ENCODE results near the gene SGF29.
"Not testable (repeated sequence)": the region's sequence is repeated elsewhere in the genome, so short reads cannot be mapped to it uniquely, and the experiment has no call there.

Gene SGF29

DNA sequence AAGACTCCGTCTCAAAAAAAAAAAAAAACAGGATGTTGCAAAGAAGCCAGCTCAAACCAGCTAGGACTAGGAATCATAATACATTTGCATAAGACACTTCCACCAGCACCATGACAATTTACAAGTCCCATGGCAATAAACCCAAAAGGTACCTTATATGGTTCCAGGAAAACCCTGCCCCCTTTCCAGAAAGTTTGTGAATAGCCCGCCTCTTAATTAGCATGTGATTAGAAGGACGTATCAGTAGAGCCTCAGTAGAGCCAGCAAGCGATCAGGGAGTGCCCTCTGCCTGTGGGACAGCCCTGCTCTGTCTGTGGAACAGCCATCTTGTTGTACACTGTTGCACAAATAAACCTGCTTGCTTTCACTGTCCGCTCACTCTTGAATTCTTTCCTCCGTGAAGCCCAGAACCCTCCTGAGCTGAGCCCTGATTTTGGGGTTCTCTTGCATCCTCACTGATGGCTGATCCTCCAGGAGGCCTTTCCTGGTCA is 29.0 kb upstream of the SGF29 start:
- Histone ChIP-seq H3K9me3 (ENCODE audit: control insufficient read depth, insufficient read depth, low read length) (no peaks in the 10 kb centered on the region), H3K27me3 (ENCODE audit: control insufficient read depth, insufficient read depth, low read length) (no peaks in the 10 kb centered on the region), H3K4me3 (ENCODE audit: low read depth, low read length) (no peak overlapping the region), H3K36me3 (ENCODE audit: control insufficient read depth, insufficient read depth, low read length) (no peaks in the 10 kb centered on the region), H3K9ac (ENCODE audit: low read depth, low read length) (no peak overlapping the region), H3K4me1 (ENCODE audit: control insufficient read depth, insufficient read depth, low read length) (no peaks in the 10 kb centered on the region)

DNA sequence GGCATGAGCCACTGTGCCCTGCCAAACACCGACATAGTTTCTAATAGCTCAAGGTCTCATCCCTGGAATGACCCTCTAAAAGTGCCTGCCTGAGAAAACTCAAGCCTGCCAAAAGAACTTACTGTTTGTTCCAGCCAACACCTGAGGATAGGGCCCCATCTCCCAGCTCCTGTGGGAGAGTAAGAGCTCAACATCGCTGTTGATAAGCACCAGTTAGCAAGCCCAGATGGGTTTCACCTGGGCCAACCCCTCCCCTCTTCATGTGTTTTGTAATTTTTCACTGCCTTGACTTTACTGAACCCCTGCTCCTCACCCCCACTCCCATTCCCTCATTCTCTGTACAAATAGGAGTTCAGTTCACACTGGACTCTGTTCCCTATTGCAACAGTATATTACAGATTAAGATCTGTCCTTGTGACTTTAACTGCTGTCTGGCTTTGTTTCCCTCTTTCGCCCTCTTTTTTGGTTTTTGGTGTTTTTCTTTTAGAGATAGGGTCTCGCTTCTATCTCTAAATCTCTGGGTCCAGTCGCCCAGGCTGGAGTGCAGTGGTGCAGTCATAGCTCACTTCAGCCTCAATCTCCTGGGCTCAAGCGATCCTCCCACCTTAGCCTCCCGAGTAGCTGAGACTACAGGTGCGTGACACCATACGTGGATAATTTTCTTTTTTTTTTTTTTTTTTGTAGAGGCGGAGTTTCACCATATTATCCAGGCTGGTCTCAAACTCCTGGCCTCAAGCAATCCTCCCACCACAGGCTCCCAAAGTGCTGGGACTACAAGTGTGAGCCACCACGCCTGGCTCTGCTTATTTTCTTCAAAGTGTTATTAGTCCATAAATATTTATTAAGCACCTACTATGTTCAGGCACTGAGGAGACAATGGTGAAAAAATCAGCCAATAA is 27.3 kb upstream of the SGF29 start:
- no peak overlapping the region for H3K4me3 ChIP-seq (ENCODE audit: low read depth, low read length)
- H3K36me3 ChIP-seq (ENCODE audit: control insufficient read depth, insufficient read depth, low read length), result no peaks in the 10 kb centered on the region
- H3K4me1 ChIP-seq (ENCODE audit: control insufficient read depth, insufficient read depth, low read length), result no peaks in the 10 kb centered on the region
- H3K27me3 ChIP-seq (ENCODE audit: control insufficient read depth, insufficient read depth, low read length), result no peaks in the 10 kb centered on the region
- H3K9ac ChIP-seq (ENCODE audit: low read depth, low read length), result no peak overlapping the region
- H3K9me3 ChIP-seq (ENCODE audit: control insufficient read depth, insufficient read depth, low read length), result no peaks in the 10 kb centered on the region

DNA sequence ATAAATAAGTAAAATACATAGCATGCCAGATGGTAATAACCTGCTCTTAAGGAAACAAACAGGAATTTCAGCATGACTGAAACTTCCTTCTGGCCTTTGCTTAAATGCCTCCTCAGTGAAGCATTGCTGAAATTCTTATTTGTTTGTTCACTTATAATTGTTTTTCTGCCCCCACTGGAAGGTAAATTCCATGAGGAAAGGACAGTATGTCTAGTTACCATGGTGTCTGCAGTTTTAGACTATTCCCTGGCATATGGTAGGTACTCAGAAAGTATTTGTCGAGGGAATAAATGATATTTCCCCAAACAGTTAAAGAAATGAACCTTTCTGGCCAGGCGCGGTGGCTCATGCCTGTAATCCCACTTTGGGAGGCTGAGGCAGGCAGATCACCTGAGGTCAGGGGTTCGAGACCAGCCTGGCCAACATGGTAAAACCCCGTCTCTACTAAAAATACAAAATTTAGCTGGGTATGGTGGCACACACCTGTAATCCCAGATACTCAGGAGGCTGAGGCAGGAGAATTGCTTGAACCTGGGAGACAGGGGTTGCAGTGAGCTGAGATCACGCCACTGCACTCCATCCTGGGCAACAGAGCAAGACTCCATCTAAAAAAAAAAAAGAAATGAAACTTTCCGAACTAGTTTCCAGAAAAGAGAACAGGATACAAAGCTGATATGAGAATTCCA is 26.5 kb upstream of the SGF29 start:
- not testable (repeated sequence) for H3K4me3 ChIP-seq (ENCODE audit: low read depth, low read length); H3K27me3 ChIP-seq (ENCODE audit: control insufficient read depth, insufficient read depth, low read length); H3K9me3 ChIP-seq (ENCODE audit: control insufficient read depth, insufficient read depth, low read length); H3K36me3 ChIP-seq (ENCODE audit: control insufficient read depth, insufficient read depth, low read length); H3K4me1 ChIP-seq (ENCODE audit: control insufficient read depth, insufficient read depth, low read length); H3K9ac ChIP-seq (ENCODE audit: low read depth, low read length)

DNA sequence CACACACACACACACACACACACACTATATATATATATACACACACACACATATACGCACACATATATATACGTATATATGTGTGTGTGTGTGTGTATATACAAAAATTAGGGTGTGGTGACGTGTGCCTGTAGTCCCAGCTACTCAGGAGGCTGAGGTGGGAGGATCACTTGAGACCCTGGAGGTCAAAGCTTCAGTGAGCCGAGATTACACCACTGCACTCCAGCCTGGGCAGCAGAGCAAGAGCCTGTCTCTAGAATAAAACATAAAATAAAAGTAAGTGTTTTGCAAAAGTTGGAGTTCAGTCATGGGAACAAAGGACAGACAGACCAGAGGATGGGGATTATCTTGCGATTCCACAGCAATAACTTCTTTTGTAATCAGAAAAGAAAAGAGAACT is 25.7 kb upstream of the SGF29 start:
- H3K27me3 ChIP-seq (ENCODE audit: control insufficient read depth, insufficient read depth, low read length), result no peaks in the 10 kb centered on the region
- H3K4me3 ChIP-seq (ENCODE audit: low read depth, low read length), result no peak overlapping the region
- H3K36me3 ChIP-seq (ENCODE audit: control insufficient read depth, insufficient read depth, low read length), result no peaks in the 10 kb centered on the region
- H3K9ac ChIP-seq (ENCODE audit: low read depth, low read length), result no peak overlapping the region
- H3K9me3 ChIP-seq (ENCODE audit: control insufficient read depth, insufficient read depth, low read length), result no peaks in the 10 kb centered on the region
- H3K4me1 ChIP-seq (ENCODE audit: control insufficient read depth, insufficient read depth, low read length), result no peaks in the 10 kb centered on the region

DNA sequence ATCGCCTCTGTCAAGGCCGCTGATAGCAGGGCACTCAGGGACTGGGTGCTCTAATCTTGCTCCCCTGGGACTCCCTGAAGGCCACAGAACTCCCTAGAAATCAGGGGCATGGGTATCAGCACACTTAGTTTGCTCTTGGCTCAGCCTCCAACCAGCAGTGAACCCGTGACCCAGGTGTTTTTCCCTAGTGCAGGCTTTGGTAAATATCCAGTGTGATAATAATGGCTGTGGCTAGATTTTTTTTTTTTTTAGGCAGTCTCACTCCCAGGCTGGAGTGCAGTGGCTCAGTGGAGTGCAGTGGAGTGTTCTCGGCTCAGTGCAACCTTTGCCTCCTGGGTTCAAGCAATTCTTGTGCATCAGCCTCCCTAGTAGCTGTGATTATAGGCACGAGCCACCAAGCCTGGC is 25.3 kb upstream of the SGF29 start:
- Histone ChIP-seq H3K4me1 (ENCODE audit: control insufficient read depth, insufficient read depth, low read length) (no peaks in the 10 kb centered on the region), H3K9ac (ENCODE audit: low read depth, low read length) (no peak overlapping the region), H3K4me3 (ENCODE audit: low read depth, low read length) (no peak overlapping the region), H3K27me3 (ENCODE audit: control insufficient read depth, insufficient read depth, low read length) (no peaks in the 10 kb centered on the region), H3K9me3 (ENCODE audit: control insufficient read depth, insufficient read depth, low read length) (no peaks in the 10 kb centered on the region), H3K36me3 (ENCODE audit: control insufficient read depth, insufficient read depth, low read length) (no peaks in the 10 kb centered on the region)

DNA sequence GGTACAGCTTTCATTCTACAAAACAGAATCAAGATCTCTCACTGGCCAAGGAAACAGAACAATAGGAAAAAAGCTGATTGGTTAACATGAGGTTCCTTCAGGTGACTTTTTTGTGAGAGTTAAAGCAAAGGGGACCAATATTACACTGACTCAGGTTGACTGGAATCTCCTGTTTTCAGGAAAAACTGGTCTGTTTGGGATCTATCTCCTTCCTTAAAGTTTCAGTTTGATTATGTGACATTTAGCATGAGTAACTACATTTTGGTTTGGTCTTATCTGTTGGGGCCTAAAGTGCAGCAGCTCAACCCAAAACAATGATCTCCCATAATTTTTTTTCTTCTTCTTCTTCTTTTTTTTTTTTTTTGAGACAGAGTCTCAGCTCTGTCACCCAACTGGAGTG is 24.6 kb upstream of the SGF29 start:
- H3K4me3 ChIP-seq (ENCODE audit: low read depth, low read length), result no peak overlapping the region
- H3K4me1 ChIP-seq (ENCODE audit: control insufficient read depth, insufficient read depth, low read length), result no peaks in the 10 kb centered on the region
- H3K9ac ChIP-seq (ENCODE audit: low read depth, low read length), result no peak overlapping the region
- no peaks in the 10 kb centered on the region for H3K27me3 ChIP-seq (ENCODE audit: control insufficient read depth, insufficient read depth, low read length)
- H3K9me3 ChIP-seq (ENCODE audit: control insufficient read depth, insufficient read depth, low read length), result no peaks in the 10 kb centered on the region
- no peaks in the 10 kb centered on the region for H3K36me3 ChIP-seq (ENCODE audit: control insufficient read depth, insufficient read depth, low read length)

DNA sequence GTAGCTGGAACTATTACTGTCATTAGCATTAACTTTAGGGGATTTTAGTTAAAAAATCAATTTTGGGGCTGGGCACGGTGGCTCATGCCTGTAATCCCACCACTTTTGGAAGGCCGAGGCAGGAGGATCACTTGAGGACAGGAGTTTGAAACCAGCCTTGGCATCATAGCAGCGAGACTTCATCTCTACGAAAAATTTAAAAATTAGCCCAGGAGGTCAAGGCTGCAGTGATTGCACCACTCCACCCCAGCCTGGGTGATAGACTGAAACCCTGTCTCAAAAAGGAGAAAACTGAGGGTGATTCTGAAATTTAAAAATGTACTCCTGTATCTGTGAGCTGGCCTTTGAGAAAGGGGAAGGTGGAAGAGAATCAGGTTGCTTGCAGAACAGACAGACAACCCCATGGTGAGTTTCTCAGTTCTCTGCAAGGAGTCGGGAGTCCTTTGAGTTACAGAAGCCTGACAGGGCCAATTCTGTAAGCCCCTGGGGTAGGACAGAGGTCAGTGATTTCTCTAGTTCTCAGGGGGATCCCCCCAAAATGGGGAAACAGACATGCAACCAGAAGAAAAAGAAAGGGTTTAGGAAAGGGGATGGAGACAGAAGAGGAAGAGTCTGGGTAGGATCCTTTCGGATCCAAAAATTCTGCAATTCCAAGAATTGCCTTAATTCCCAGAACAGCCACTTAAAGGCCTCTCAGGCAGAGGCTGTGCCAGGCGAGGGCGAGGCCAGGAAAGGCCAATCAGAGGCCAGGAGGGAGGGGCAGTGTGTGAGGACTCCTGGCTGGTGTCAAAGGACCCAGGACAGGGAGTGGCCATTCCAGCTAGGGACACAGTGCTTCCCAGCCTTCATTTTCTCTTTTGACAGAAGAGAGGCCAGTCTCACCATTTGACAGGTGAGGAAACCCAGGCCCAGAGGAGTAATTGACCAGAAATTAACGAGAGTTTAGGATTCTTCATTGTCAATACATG is 21.7 kb upstream of the SGF29 start:
- H3K4me1 ChIP-seq (ENCODE audit: control insufficient read depth, insufficient read depth, low read length), result no peaks in the 10 kb centered on the region
- no peak overlapping the region for H3K4me3 ChIP-seq (ENCODE audit: low read depth, low read length)
- H3K36me3 ChIP-seq (ENCODE audit: control insufficient read depth, insufficient read depth, low read length), result no peaks in the 10 kb centered on the region
- H3K9ac ChIP-seq (ENCODE audit: low read depth, low read length), result no peak overlapping the region
- H3K9me3 ChIP-seq (ENCODE audit: control insufficient read depth, insufficient read depth, low read length), result no peaks in the 10 kb centered on the region
- no peaks in the 10 kb centered on the region for H3K27me3 ChIP-seq (ENCODE audit: control insufficient read depth, insufficient read depth, low read length)

DNA sequence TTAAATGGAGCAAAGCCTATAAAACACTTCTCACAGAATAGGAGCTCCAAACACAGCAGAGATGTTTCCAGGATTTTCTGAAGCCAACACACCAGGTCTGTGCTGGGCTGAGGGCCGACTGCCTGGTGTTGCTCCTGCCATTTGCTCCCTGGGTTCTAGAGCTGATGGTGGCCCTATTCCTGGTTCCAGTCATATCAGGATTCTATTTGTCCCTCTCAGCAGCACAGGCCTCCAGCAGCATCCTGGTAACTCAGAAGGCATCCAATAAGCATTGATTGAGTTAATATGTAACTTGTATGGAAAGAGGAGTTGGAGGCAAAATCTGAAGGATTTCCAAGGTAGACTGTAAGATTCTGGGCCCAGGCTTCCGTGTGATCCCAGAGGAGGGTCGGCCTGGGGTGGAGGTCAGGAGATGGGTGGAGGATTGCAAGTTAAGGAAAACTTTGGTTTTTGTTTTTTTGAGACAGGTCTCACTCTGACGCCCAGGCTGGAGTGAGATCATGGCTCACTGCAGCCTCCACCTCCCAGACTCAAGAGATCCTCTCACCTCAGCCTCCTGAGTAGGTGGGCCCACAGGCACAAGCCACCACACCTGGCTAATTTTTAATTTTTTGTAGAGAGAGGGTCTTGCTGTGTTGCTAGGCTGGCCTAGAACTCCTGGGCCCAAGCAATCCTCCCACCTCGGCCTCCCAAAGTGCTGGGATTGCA is 20.6 kb upstream of the SGF29 start:
- H3K36me3 ChIP-seq (ENCODE audit: control insufficient read depth, insufficient read depth, low read length), result no peaks in the 10 kb centered on the region
- H3K4me3 ChIP-seq (ENCODE audit: low read depth, low read length), result no peak overlapping the region
- H3K4me1 ChIP-seq (ENCODE audit: control insufficient read depth, insufficient read depth, low read length), result no peaks in the 10 kb centered on the region
- no peaks in the 10 kb centered on the region for H3K27me3 ChIP-seq (ENCODE audit: control insufficient read depth, insufficient read depth, low read length)
- no peak overlapping the region for H3K9ac ChIP-seq (ENCODE audit: low read depth, low read length)
- H3K9me3 ChIP-seq (ENCODE audit: control insufficient read depth, insufficient read depth, low read length), result no peaks in the 10 kb centered on the region

DNA sequence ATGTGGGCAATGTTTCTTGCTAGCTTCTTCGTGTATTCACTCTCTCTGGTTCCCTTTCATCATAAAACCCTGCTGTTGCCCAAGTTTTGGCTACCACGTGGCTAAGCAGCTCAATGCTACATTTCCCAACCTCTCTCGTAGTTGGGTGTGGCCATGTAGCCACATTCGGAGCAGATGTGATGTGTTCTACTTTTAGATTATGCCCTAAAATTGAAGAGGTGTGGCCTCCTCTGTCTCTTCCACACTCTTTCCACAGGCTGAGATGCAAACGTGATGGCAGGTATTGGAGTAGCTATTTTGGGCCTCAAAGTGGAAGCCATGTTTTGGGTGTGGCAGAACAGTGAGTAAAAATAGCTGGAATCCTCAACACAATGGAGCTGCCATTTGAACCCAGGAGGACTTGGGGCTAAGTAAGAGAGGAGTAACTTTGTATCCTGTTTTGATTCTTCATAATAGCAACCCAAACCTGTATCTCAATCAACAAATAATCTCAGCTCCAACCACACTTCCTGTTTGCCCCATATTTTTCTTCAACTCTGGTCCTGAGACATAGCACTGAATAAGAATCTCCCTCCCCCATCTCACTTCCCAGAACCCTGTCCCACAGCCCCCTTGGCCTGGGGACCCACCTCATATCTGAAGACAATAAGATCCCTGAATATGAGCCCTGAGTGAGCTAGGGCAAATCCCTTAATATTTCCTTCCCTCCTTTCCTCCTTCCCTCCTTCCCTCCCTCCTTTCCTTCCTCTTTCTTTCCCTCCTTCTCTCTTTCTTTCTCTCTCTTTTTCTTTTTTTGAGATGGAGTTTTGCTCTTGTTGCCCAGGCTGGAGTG is 19.0 kb upstream of the SGF29 start:
- H3K36me3 ChIP-seq (ENCODE audit: control insufficient read depth, insufficient read depth, low read length), result no peaks in the 10 kb centered on the region
- H3K9me3 ChIP-seq (ENCODE audit: control insufficient read depth, insufficient read depth, low read length), result no peaks in the 10 kb centered on the region
- no peaks in the 10 kb centered on the region for H3K4me1 ChIP-seq (ENCODE audit: control insufficient read depth, insufficient read depth, low read length)
- no peaks in the 10 kb centered on the region for H3K27me3 ChIP-seq (ENCODE audit: control insufficient read depth, insufficient read depth, low read length)
- no peak overlapping the region for H3K9ac ChIP-seq (ENCODE audit: low read depth, low read length)
- H3K4me3 ChIP-seq (ENCODE audit: low read depth, low read length), result no peak overlapping the region

DNA sequence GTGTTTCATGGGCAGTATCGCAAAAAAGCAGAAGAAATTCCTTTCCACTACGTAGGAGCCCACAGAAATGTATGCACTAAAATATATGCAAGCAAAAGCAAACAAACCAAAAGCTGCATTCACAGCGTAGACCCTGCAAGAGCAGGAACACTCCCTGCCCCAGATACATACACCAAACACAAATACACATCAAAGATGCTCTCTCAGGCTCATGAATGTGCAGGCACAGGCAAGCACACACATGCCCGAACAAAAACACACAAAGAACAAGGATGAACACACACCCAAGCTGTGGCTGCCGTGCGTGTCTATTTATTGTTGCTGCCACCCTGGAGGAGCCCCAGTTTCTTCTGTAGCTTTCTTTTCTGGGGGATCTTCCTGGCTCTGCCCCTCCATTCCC is 16.6 kb upstream of the SGF29 start:
- H3K36me3 ChIP-seq (ENCODE audit: control insufficient read depth, insufficient read depth, low read length), result no peaks in the 10 kb centered on the region
- no peaks in the 10 kb centered on the region for H3K27me3 ChIP-seq (ENCODE audit: control insufficient read depth, insufficient read depth, low read length)
- no peaks in the 10 kb centered on the region for H3K9me3 ChIP-seq (ENCODE audit: control insufficient read depth, insufficient read depth, low read length)
- no peak overlapping the region for H3K9ac ChIP-seq (ENCODE audit: low read depth, low read length)
- no peak overlapping the region for H3K4me3 ChIP-seq (ENCODE audit: low read depth, low read length)
- H3K4me1 ChIP-seq (ENCODE audit: control insufficient read depth, insufficient read depth, low read length), result no peaks in the 10 kb centered on the region

Measured in iPS-15b (cell line).